ENCODE measurements around the gene URAD.
"Not testable (repeated sequence)": the region's sequence is repeated elsewhere in the genome, so short reads cannot be mapped to it uniquely, and the experiment has no call there.

The URAD gene

GRCh38 chr13:27969866-27970229, 18.6 kb downstream of the URAD start:
- DNase-seq: no peak

- DNase-seq: no peak
Measured at GRCh38 chr13:27969082-27969865, 19.2 kb downstream of the URAD start, which contains the start of gene CDX2. TSS of gene CDX2 (minus strand) at chr13:27969315. CDS start at chr13:27969006, 309 bp downstream.

GRCh38 chr13:27968316-27969081, 20.0 kb downstream of the URAD start:
- no peak for DNase-seq

- no peak for DNase-seq
Measured at GRCh38 chr13:27967736-27968315, 20.7 kb downstream of the URAD start.

GRCh38 chr13:27967203-27967735, 21.2 kb downstream of the URAD start:
- DNase-seq: no peak

- no peak for DNase-seq
Measured at GRCh38 chr13:27966641-27967202, 21.8 kb downstream of the URAD start.

- DNase-seq: no peak
Measured at GRCh38 chr13:27965740-27966640, 22.5 kb downstream of the URAD start.

- DNase-seq: no peak
Measured at GRCh38 chr13:27965343-27965739, 23.2 kb downstream of the URAD start.

GRCh38 chr13:27964741-27965323, 23.7 kb downstream of the URAD start:
- no peak for DNase-seq

GRCh38 chr13:27964206-27964605, 24.3 kb downstream of the URAD start:
- DNase-seq: not testable (repeated sequence)

- no peak for DNase-seq
Measured at GRCh38 chr13:27963491-27963890, 25.0 kb downstream of the URAD start.

GRCh38 chr13:27962982-27963381, 25.5 kb downstream of the URAD start:
- DNase-seq: no peak

GRCh38 chr13:27962128-27962841, 26.2 kb downstream of the URAD start:
- DNase-seq: no peak

GRCh38 chr13:27961227-27962085, 27.0 kb downstream of the URAD start:
- no peak for DNase-seq

- no peak for DNase-seq
Measured at GRCh38 chr13:27960362-27961226, 27.9 kb downstream of the URAD start.

- no peak for DNase-seq
Measured at GRCh38 chr13:27959976-27960361, 28.5 kb downstream of the URAD start.

- DNase-seq: no peak
Measured at GRCh38 chr13:27956576-27957300, 31.8 kb downstream of the URAD start.

GRCh38 chr13:27955014-27955591, 33.4 kb downstream of the URAD start:
- DNase-seq: no peak

Measured in central memory CD4-positive, alpha-beta T cell (primary cell).